DOHH2 (cell line): Measurements from ENCODE around the gene CARD14.

ENCODE experiments used
- H3F3A ChIP-seq: fragments of 200-600 bp; sonication (generic), shearing (Covaris generic); 2 replicates; pipeline ENCODE4 v1.6.0; 2016; ENCODE audit warnings: antibody characterized with exemption, mild to moderate bottlenecking; ENCODE audit not compliant: control insufficient read depth, insufficient read depth
- H3K27ac ChIP-seq: fragments of 200-600 bp; sonication (generic); 2 replicates; pipeline ENCODE4 v1.5.1; 2014; ENCODE audit warnings: low read depth, mild to moderate bottlenecking, low read length, moderate library complexity
- H3K27me3 ChIP-seq: fragments of 200-600 bp; sonication (generic); 2 replicates; pipeline ENCODE4 v1.6.1; 2014; ENCODE audit warnings: mild to moderate bottlenecking, low read length, mixed read lengths; ENCODE audit not compliant: control insufficient read depth
- H3K36me3 ChIP-seq: fragments of 200-600 bp; sonication (generic); 2 replicates; pipeline ENCODE4 v1.6.1; 2014; ENCODE audit warnings: mild to moderate bottlenecking, low read length, moderate library complexity, mixed read lengths; ENCODE audit not compliant: control insufficient read depth
- H3K4me1 ChIP-seq: fragments of 200-600 bp; sonication (generic); 2 replicates; pipeline ENCODE4 v1.6.1; 2014; ENCODE audit warnings: mild to moderate bottlenecking, low read length, mixed read lengths; ENCODE audit not compliant: control insufficient read depth
- H3K4me2 ChIP-seq: fragments of 200-600 bp; sonication (generic); 2 replicates; pipeline ENCODE4 v1.6.0; 2014; ENCODE audit warnings: mild to moderate bottlenecking, low read length, moderate library complexity
- H3K4me3 ChIP-seq: fragments of 200-600 bp; sonication (generic); 2 replicates; pipeline ENCODE4 v1.5.1; 2014; ENCODE audit warnings: mild to moderate bottlenecking, low read length, mixed read lengths
- H3K79me2 ChIP-seq: fragments of 200-600 bp; sonication (generic); 2 replicates; pipeline ENCODE4 v1.6.1; 2014; ENCODE audit warnings: mild to moderate bottlenecking, low read length, mixed read lengths; ENCODE audit not compliant: control insufficient read depth
- H3K9me2 ChIP-seq: fragments of 200-600 bp; sonication (generic); replicated peaks from 2 replicates; pipeline ENCODE4 v1.6.1; 2014; ENCODE audit warnings: mild to moderate bottlenecking, low read length, mixed read lengths; ENCODE audit not compliant: control insufficient read depth
- H3K9me3 ChIP-seq: fragments of 200-600 bp; sonication (generic); 2 replicates; pipeline ENCODE4 v1.6.1; 2014; ENCODE audit warnings: antibody characterized with exemption, low read length, mixed read lengths; ENCODE audit not compliant: control insufficient read depth, insufficient read depth
- H4K20me1 ChIP-seq: fragments of 200-600 bp; sonication (generic); 2 replicates; pipeline ENCODE4 v1.6.0; 2014; ENCODE audit warnings: low read depth, mild to moderate bottlenecking, antibody characterized with exemption, low read length, moderate library complexity; ENCODE audit not compliant: control insufficient read depth, insufficient read depth
- CTCF ChIP-seq: fragments of 200-600 bp; sonication (generic); IDR thresholded peaks from one replicate; pipeline ENCODE4 v1.5.1; 2014; ENCODE audit warnings: antibody characterized with exemption, mild to moderate bottlenecking, low read depth, low read length; ENCODE audit not compliant: poor library complexity, severe bottlenecking
- EZH2phosphoT487 ChIP-seq: fragments of 200-600 bp; sonication (generic); IDR thresholded peaks from 2 replicates; pipeline ENCODE4 v1.6.1; 2017; ENCODE audit warnings: borderline replicate concordance, mild to moderate bottlenecking, antibody characterized with exemption, low read length, moderate library complexity, mixed read lengths

The CARD14 gene

GRCh38 chr17:80145076-80146075 lies 24.5 kb upstream of the CARD14 start:
- no peaks in the 10 kb centered on the region for H3F3A ChIP-seq
- peaks cover 63% of the 10 kb centered on the region for H3K36me3 ChIP-seq
- peaks cover 26% of the 10 kb centered on the region for H4K20me1 ChIP-seq
- no peaks in the 10 kb centered on the region for H3K27me3 ChIP-seq
- H3K9me2 ChIP-seq, result no peaks in the 10 kb centered on the region
- H3K4me1 ChIP-seq, result peaks cover 27% of the 10 kb centered on the region
- TF ChIP-seq EZH2phosphoT487 (no peak), CTCF (no peak)
- no peaks in the 10 kb centered on the region for H3K9me3 ChIP-seq
- peak overlapping the region; percentile 99 for H3K4me2 ChIP-seq
- peaks cover 67% of the 10 kb centered on the region for H3K79me2 ChIP-seq
- peak overlapping the region; percentile 100 for H3K4me3 ChIP-seq
- H3K27ac ChIP-seq, result no peak overlapping the region; the same call in 1 of the 2 replicates

GRCh38 chr17:80146121-80147034 lies 23.5 kb upstream of the CARD14 start:
- peaks cover 53% of the 10 kb centered on the region for H3K36me3 ChIP-seq
- no peaks in the 10 kb centered on the region for H3F3A ChIP-seq
- no peak for TF ChIP-seq EZH2phosphoT487
- no peak for TF ChIP-seq CTCF
- H3K9me3 ChIP-seq, result no peaks in the 10 kb centered on the region
- peak overlapping the region; percentile 100 for H3K4me3 ChIP-seq
- H3K9me2 ChIP-seq, result no peaks in the 10 kb centered on the region
- H3K27me3 ChIP-seq, result no peaks in the 10 kb centered on the region
- peaks cover 27% of the 10 kb centered on the region for H3K4me1 ChIP-seq
- peak overlapping the region; percentile 59 for H3K27ac ChIP-seq
- peaks cover 67% of the 10 kb centered on the region for H3K79me2 ChIP-seq
- H3K4me2 ChIP-seq, result peak overlapping the region; percentile 99
- peaks cover 26% of the 10 kb centered on the region for H4K20me1 ChIP-seq

GRCh38 chr17:80147035-80147822 lies 22.6 kb upstream of the CARD14 start, which contains the start of gene EIF4A3:
Gene EIF4A3, minus strand, starts transcription at chr17:80147128. Its CDS starts 167 bp downstream, at chr17:80146961.
- TF ChIP-seq EZH2phosphoT487 (no peak), CTCF (no peak)
- no peaks in the 10 kb centered on the region for H3K9me3 ChIP-seq
- peak within 1 kb of the TSS; percentile 59 for H3K27ac ChIP-seq
- H3K36me3 ChIP-seq, result peaks cover 45% of the 10 kb centered on the region
- no peaks in the 10 kb centered on the region for H3K9me2 ChIP-seq
- peaks cover 27% of the 10 kb centered on the region for H3K4me1 ChIP-seq
- peaks cover 61% of the 10 kb centered on the region for H3K79me2 ChIP-seq
- no peaks in the 10 kb centered on the region for H3K27me3 ChIP-seq
- H3F3A ChIP-seq, result no peaks in the 10 kb centered on the region
- peak within 1 kb of the TSS; percentile 100 for H3K4me3 ChIP-seq
- peaks cover 26% of the 10 kb centered on the region for H4K20me1 ChIP-seq
- H3K4me2 ChIP-seq, result peak within 1 kb of the TSS; percentile 99
